ENCODE data around the gene FHOD3.

DNA sequence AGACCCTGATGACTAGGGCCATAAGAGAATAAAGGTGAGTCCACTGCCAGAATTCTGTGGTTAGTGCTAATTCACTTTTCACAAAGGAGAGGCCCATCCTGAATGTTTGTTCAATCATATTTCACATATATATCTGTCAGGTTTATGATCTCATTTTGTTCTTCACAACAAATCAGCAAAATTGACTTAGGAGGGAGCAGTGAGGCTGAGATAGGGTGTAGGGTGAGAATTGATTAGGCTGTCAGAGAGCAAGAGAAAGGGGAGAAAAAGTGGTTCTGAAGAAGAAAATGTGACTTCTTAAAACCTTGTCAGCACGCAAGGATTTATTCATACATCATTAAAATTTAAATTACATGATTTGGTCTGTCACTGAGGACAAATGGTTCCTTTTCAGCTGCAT, 117.7 kb downstream of the FHOD3 start:
- no peak for TF ChIP-seq POLR2AphosphoS5 (IDR thresholded peaks at IDR 0.05; ENCODE audit: low read depth, low read length)
- TF ChIP-seq POLR2A (IDR thresholded peaks at IDR 0.05; ENCODE audit: low read depth, low read length): no peak

All from GM12891 (cell line).